ENCODE measurements around the gene GALR1.

GRCh38 chr18:77250926-77251729, 1.5 kb downstream of the GALR1 start:
- TF ChIP-seq CTCF (IDR thresholded peaks at IDR 0.05; ENCODE audit: low read length) (no peak), EZH2 (optimal IDR thresholded peaks at IDR 0.05; ENCODE audit: low read depth, low read length) (no peak), EZH2phosphoT487 (IDR thresholded peaks at IDR 0.05; ENCODE audit: low read length) (no peak)
